HG03558 (cell line): ENCODE results near the gene ZSWIM9.
A peak's percentile ranks its signal among the peaks of the same experiment; 100 is the strongest.

Experiments
- ATAC-seq: cut with Tn5 transposase; IDR thresholded peaks from one replicate; pipeline ENCODE4 v1.9.1; 2021; ENCODE audit warnings: moderate number of reproducible peaks; ENCODE audit not compliant: unreplicated experiment; ENCODE audit errors: extremely low read depth

Gene ZSWIM9

DNA sequence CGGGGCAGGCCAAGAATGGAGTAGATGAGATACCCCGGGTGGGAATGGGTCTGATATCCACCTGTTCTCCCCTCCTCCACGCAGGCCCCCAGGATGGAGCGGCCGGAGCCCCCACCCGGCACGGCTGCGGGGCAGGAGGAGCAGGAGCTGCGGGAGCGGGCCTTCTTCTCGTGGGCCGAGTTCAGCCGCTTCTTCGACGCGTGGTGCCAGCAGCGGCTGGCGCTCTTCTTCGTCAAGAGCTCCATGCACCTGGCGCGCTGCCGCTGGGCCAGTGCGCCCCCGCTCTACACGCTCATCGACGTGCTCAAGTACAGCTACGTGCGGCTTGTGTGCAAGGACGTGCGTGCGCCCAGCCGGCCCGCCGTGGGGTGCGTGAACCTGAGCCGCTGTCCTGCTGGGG, 1.2 kb downstream of the ZSWIM9 start:
- ATAC-seq = no peak

DNA sequence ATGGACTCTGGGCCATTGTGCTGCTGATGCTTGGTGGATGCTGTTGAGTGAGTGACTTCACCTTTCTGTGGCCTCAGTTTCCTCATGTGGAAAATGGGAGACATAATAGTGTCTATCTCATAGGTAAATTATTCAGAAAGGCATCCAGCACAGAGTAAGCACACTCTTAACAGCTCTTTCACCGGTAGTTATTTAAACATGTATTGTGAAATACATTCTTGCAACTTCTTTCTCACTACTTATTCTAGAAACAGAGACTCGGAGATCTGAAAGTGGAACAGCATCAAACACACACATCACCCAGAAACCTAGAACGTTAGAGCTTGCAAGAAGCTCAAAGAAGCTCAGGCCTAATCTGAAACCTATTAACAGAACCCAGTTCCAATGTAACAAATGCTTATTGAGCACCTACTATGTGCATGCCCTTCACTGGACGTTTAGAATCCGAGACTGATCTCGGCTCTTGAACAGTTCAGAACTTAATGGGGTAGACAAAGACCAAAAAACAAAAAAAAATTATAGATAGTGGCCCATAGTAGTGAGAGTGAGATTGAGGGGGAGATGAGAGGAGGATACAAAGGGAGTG, 4.1 kb downstream of the ZSWIM9 start:
- ATAC-seq = no peak

DNA sequence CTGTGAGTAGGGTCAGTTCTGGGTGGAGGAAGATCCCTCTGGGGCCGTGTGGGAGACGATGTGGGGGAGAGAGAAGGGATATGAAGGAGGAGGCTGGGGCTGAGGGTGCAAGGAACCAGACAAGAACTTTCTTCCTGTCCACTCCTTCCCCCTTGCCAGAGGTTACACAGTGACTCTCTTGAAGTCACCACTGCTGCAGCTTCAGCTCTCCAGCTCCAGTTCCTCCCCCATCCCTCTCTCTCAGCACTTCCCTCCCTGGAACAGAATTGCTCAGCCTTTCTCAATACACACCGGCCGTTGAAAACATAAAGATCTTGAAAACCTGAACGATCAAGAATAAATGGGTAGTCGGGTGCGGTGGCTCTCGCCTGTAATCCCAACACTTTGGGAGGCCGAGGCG, 5.1 kb downstream of the ZSWIM9 start:
- no peak for ATAC-seq

GRCh38 chr19:48176226-48176625, 5.7 kb downstream of the ZSWIM9 start:
- ATAC-seq = no peak

GRCh38 chr19:48181505-48181904, 11.0 kb downstream of the ZSWIM9 start:
- ATAC-seq = no peak

- no peak for ATAC-seq
Observed at GRCh38 chr19:48182434-48182833, 12.0 kb downstream of the ZSWIM9 start.

GRCh38 chr19:48183356-48183755, 12.9 kb downstream of the ZSWIM9 start:
- no peak for ATAC-seq

- ATAC-seq = no peak
Observed at GRCh38 chr19:48186015-48186414, 15.5 kb downstream of the ZSWIM9 start.

GRCh38 chr19:48186541-48186991, 16.1 kb downstream of the ZSWIM9 start:
- ATAC-seq = no peak

DNA sequence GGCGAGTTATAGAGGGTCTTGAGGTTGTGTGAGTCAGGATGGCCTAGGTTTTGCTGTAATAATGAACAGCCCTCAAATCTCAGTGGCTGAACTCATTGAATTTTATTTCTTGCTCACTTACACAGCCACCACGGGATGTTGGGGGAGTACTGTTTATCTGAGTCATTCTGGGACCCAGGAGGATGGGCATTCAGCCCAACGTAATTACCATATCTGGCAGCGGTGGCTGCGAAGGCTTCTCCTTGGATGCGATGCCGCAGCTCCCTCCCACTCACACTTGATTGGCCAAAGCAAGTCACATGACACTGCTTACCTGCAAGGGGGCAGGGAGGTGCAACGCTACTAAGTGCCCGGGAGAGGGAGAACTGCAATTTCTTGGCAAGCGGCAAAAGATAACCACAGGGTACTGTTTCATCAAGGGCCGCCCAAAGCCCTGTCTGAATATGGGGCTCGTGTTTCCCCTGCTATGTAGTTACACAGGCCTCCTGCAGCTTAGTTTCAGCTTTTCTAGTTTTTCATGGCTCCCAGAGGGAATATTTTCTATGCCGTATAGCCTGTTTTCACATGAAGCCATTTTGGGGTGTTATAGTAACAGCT, 19.9 kb downstream of the ZSWIM9 start:
- no peak for ATAC-seq

- no peak for ATAC-seq
Observed at GRCh38 chr19:48190885-48191284, 20.4 kb downstream of the ZSWIM9 start.

- ATAC-seq = no peak
Observed at GRCh38 chr19:48192750-48193149, 22.3 kb downstream of the ZSWIM9 start.

GRCh38 chr19:48194041-48194843, 23.8 kb downstream of the ZSWIM9 start:
- ATAC-seq = no peak

GRCh38 chr19:48194844-48195830, 24.7 kb downstream of the ZSWIM9 start:
- ATAC-seq = no peak

- ATAC-seq = no peak
Observed at GRCh38 chr19:48196321-48196763, 25.9 kb downstream of the ZSWIM9 start.

- ATAC-seq = no peak
Observed at GRCh38 chr19:48196933-48197665, 26.6 kb downstream of the ZSWIM9 start.

GRCh38 chr19:48203222-48203793, 32.8 kb downstream of the ZSWIM9 start:
- ATAC-seq = no peak

DNA sequence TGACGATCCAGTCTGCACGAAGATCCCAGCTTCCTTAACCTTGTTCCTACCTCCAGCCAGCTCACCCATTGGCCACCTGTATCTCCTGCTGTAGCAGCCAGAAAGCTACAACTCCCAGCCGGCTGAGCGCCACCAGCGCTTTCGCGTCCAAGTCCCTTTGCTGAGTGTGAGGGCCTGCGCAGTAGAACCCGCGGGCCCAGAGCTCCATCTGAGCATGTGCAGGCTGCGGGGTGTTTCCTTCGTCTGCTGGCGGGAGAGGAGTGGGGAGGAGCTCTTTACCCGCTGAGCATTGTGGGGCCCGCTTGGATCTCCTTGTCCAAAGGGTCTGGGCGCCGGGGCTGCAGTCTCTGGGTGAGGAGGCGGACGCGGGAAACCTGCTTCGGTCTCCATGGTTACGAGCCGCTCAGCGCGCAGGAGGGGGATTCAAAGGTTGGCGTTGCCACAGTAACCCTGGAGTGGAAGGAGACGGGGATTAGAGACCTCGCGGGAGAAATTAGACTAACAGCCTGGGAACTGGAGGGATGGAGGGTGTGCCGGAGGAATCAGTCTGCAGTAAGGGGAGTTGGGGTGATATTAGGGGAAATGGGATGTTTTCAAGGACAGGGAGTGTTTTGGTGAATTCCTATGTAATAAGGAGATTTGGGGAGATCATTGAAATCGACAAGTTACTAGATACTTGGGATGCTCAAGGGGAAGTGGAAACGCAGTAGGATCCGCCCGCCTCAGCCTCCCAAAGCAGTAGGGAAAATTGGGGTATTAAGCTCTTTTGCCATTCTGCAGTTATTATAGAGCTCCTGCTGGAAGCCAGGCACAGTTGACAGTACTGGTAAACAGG, 33.5 kb downstream of the ZSWIM9 start:
- peak; percentile 64 for ATAC-seq
